ENCODE results near the gene SLC30A2. TPM values are rescaled to one million over a fixed set of nuclear protein-coding genes. Genes with fewer than 3 reads are reported as not detected.

SLC30A2 gene
- total and polyA plus RNA-seq, 2 of the 13 experiments (the other 11 are each of a cell fraction or from before 2014, with no cell fraction given), result not detected

DNA sequence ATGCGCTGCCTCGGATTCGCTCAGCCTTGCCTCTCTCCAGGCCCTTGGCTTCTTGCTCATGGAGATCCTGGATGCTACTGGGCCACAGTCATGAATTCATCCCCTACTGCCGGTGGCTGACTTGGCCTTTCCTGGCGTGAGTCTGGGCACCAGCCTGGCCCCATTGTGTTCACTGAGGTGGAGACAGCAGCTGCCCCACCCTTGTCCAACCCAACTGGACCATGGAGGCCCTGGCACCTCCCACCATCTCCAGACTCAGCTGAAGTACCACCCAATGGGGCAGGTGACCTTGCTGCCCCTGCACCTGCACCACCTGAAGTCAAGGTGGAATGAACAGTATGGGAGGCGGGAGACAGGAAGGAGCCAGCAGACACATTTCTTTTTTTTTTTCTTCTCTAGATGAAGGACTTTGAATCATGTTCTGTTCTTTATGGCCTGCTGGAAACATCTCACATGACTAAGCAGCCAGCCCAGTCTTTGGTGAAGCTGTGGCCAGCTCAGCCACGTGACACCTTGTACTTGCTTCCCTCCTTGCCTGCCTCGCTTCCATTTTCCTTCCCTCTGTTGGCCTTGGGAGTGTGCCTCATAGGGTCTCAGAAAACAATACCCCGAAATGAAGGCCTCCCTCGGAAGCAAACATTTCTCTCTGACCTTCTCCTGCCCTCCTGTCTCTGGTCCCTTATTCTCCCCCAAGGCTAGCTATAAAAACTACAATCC is 3.8 kb upstream of the SLC30A2 start:
- no peak for DNase-seq (ENCODE audit: low spot score)

GRCh38 chr1:26047278-26047874 is 1.5 kb upstream of the SLC30A2 start:
- Histone ChIP-seq H3K9ac (ENCODE audit: insufficient read depth, low read depth, low read length) (no peak overlapping the region), H3K79me2 (ENCODE audit: insufficient read depth, low read length) (no peaks in the 10 kb centered on the region), H4K20me1 (ENCODE audit: insufficient read depth, low read length) (no peaks in the 10 kb centered on the region), H3K4me3 (replicated peaks in 1 of 3; ENCODE audit: insufficient read depth in 1 of 3, low read depth in 2 of 3, low read length in 3 of 3) (no peak overlapping the region), H3K4me1 (ENCODE audit: insufficient read depth, low read length) (no peaks in the 10 kb centered on the region), H3K27ac (ENCODE audit: extremely low read length, insufficient read depth, low read length) (no peak overlapping the region), H3K4me2 (ENCODE audit: low read depth, low read length) (no peak overlapping the region), H3K27me3 (ENCODE audit: control insufficient read depth in 1 of 2, insufficient read depth in 2 of 2, low read length in 2 of 2) (peaks cover 30 to 85% of the 10 kb centered on the region in 2 experiments), H3K9me3 (ENCODE audit: low read length) (no peaks in the 10 kb centered on the region), H3K36me3 (replicated peaks in 1 of 2; ENCODE audit: control insufficient read depth in 1 of 2, insufficient read depth in 2 of 2, low read length in 2 of 2) (no peaks in the 10 kb centered on the region), H2AFZ (ENCODE audit: low read length) (no peak overlapping the region)
- ChIA-PET CTCF (ENCODE audit: low intra/inter-chr PET ratio, low total read pairs) (no interaction called here), POLR2A (no interaction called here)
- in situ Hi-C loops (cut with HindIII; ENCODE audit: extremely low pct_ligation_motif_present, low pct_unique_long_range_greater_than_20kb), result no loop called here
- DNase-seq (ENCODE audit: low spot score) (no peak), FAIRE-seq (no peak), ATAC-seq (no peak)
- no TSS peak for BruUV-seq (replicated peaks)
- intact Hi-C loops (cut with micrococcal nuclease; ENCODE audit: unreplicated experiment), result no loop called here
- 15% methylated on average over 5 of the region's 7 CpGs for WGBS (ENCODE audit: low lambda C conversion rate)
- no peak for TF ChIP-seq CENPT (CRISPR knock-in tag; IDR thresholded peaks at IDR 0.05; ENCODE audit: low read depth)
- TF ChIP-seq CBX1 (IDR thresholded peaks at IDR 0.05; ENCODE audit: low read depth), result no peak
- TF ChIP-seq ZBTB43 (CRISPR knock-in tag; conservative IDR thresholded peaks at IDR 0.05), result no peak
- no peak for TF ChIP-seq IRF2 (CRISPR knock-in tag; IDR thresholded peaks at IDR 0.05)
- TF ChIP-seq KAT2B (IDR thresholded peaks at IDR 0.05; ENCODE audit: borderline replicate concordance, low read depth, low read length), result no peak
- no peak for TF ChIP-seq ZFYVE20 (CRISPR knock-in tag; IDR thresholded peaks at IDR 0.05; ENCODE audit: borderline replicate concordance, low read depth)
- TF ChIP-seq, protein P1, sequence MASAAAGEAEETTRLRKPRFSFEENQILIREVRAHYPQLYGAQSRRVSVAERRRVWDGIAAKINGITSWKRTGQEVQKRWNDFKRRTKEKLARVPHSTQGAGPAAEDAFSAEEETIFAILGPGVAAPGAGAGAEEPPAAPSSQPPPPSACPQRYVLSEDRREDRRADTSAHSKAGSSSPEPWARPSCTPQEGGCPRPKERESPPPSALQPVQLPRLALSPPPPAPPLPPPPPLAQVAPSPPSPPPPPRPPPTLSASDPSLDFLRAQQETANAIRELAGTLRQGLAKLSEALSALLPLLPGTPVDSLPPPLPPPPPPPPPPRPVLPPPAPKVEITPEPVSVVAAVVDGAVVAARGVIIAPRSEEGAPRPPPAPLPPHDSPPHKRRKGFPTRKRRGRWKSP (CRISPR knock-in tag; IDR thresholded peaks at IDR 0.05), result no peak
- TF ChIP-seq ZNF841 (CRISPR knock-in tag; IDR thresholded peaks at IDR 0.05; ENCODE audit: borderline replicate concordance), result no peak

More for the DNA sequence above, 3.8 kb upstream of the SLC30A2 start:
- H2AFZ ChIP-seq (ENCODE audit: low read length), result no peak overlapping the region
- no TSS peak for BruUV-seq (replicated peaks)
- H3K79me2 ChIP-seq (ENCODE audit: insufficient read depth, low read length), result no peaks in the 10 kb centered on the region
- H3K27ac ChIP-seq (ENCODE audit: extremely low read length, insufficient read depth, low read length), result no peak overlapping the region
- 24% methylated on average over 8 of the region's 10 CpGs for WGBS (ENCODE audit: low lambda C conversion rate)
- H3K9me3 ChIP-seq (ENCODE audit: low read length), result no peaks in the 10 kb centered on the region
- no peak overlapping the region for H3K4me3 ChIP-seq (replicated peaks in 1 of 3; ENCODE audit: insufficient read depth in 1 of 3, low read depth in 2 of 3, low read length in 3 of 3)
- H3K9ac ChIP-seq (ENCODE audit: insufficient read depth, low read depth, low read length), result no peak overlapping the region
- intact Hi-C loops (cut with micrococcal nuclease; ENCODE audit: unreplicated experiment) (no loop called here), in situ Hi-C loops (cut with HindIII; ENCODE audit: extremely low pct_ligation_motif_present, low pct_unique_long_range_greater_than_20kb) (no loop called here)
- ChIA-PET CTCF (ENCODE audit: low intra/inter-chr PET ratio, low total read pairs) (no interaction called here), POLR2A (no interaction called here)
- TF ChIP-seq ATF5 (CRISPR knock-in tag; IDR thresholded peaks at IDR 0.05; ENCODE audit: low read depth) (no peak), ARHGAP35 (CRISPR knock-in tag; IDR thresholded peaks at IDR 0.05; ENCODE audit: borderline replicate concordance) (no peak), NFYC (CRISPR knock-in tag; IDR thresholded peaks at IDR 0.05) (no peak)
- TF ChIP-seq, protein P2, sequence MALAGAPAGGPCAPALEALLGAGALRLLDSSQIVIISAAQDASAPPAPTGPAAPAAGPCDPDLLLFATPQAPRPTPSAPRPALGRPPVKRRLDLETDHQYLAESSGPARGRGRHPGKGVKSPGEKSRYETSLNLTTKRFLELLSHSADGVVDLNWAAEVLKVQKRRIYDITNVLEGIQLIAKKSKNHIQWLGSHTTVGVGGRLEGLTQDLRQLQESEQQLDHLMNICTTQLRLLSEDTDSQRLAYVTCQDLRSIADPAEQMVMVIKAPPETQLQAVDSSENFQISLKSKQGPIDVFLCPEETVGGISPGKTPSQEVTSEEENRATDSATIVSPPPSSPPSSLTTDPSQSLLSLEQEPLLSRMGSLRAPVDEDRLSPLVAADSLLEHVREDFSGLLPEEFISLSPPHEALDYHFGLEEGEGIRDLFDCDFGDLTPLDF (CRISPR knock-in tag; IDR thresholded peaks at IDR 0.05), result no peak
- no peaks in the 10 kb centered on the region for H3K4me1 ChIP-seq (ENCODE audit: insufficient read depth, low read length)
- no peaks in the 10 kb centered on the region for H4K20me1 ChIP-seq (ENCODE audit: insufficient read depth, low read length)
- H3K36me3 ChIP-seq (replicated peaks in 1 of 2; ENCODE audit: control insufficient read depth in 1 of 2, insufficient read depth in 2 of 2, low read length in 2 of 2), result no peaks in the 10 kb centered on the region
- ATAC-seq (no peak), FAIRE-seq (no peak)
- H3K27me3 ChIP-seq (ENCODE audit: control insufficient read depth in 1 of 2, insufficient read depth in 2 of 2, low read length in 2 of 2), result peaks cover 21 to 72% of the 10 kb centered on the region in 2 experiments; a peak in 4 of 5 replicates
- no peak overlapping the region for H3K4me2 ChIP-seq (ENCODE audit: low read depth, low read length)
